ENCODE results near the gene KRT25.

DNA sequence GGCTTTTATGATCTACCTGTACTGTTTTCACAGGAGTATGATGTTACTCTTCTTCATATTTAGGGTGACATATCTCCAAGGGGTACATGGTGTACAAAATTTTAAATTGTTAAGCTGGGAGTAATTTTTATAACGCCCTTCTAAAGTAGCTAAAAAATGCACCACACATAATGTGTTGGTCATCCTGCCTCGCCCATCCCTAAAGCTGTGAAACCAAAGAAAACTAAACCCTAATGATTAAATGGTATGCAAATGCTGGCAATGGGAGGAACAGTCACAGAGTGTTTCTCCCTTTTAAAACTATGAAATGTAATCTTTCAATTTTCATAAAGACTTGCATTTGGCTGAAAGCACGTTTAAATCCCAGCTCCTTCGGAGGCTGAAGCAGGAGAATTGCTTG lies 49.5 kb downstream of the KRT25 start:
- TF ChIP-seq CTCF (IDR thresholded peaks at IDR 0.05) (no peak), POLR2A (IDR thresholded peaks at IDR 0.05) (peak in 1 of 4 donors; percentile 23)

Data from esophagus squamous epithelium (tissue), 4 donors.